OCI-LY1 (cell line): ENCODE data around the gene ARHGEF16.

Source experiments
- H2AFZ ChIP-seq: fragments of 200-600 bp; sonication (generic), shearing (Covaris generic); 2 replicates; pipeline ENCODE4 v1.6.0; 2014; ENCODE audit warnings: antibody characterized with exemption, mild to moderate bottlenecking, low read length
- H3F3A ChIP-seq: fragments of 200-600 bp; sonication (generic), shearing (Covaris generic); 2 replicates; pipeline ENCODE4 v1.6.0; 2014; ENCODE audit warnings: mild to moderate bottlenecking, antibody characterized with exemption, low read length, moderate library complexity; ENCODE audit not compliant: insufficient read depth
- H3K27ac ChIP-seq: fragments of 200-600 bp; sonication (generic); 2 replicates; pipeline ENCODE4 v1.5.1; 2014; ENCODE audit warnings: low read length, mixed run types, mild to moderate bottlenecking, low read depth; ENCODE audit not compliant: poor library complexity, severe bottlenecking
- H3K27me3 ChIP-seq: fragments of 200-600 bp; sonication (generic); 2 replicates; pipeline ENCODE4 v1.6.0; 2014; ENCODE audit warnings: antibody characterized with exemption, mild to moderate bottlenecking, low read length, moderate library complexity; ENCODE audit not compliant: insufficient read depth
- H3K36me3 ChIP-seq: fragments of 200-600 bp; sonication (generic); 2 replicates; pipeline ENCODE4 v1.6.1; 2014; ENCODE audit warnings: mild to moderate bottlenecking, antibody characterized with exemption, low read length, moderate library complexity, mixed read lengths; ENCODE audit not compliant: insufficient read depth
- H3K4me1 ChIP-seq: fragments of 200-600 bp; sonication (generic); 2 replicates; pipeline ENCODE4 v1.5.1; 2014; ENCODE audit warnings: mild to moderate bottlenecking, low read length, moderate library complexity; ENCODE audit not compliant: insufficient read depth, severe bottlenecking
- H3K4me2 ChIP-seq: fragments of 200-600 bp; sonication (generic), shearing (Covaris generic); 2 replicates; pipeline ENCODE4 v1.6.1; 2014; ENCODE audit warnings: low read length
- H3K4me3 ChIP-seq: fragments of 200-600 bp; sonication (generic); 2 replicates; pipeline ENCODE4 v1.5.1; 2014; ENCODE audit warnings: low read length, low read depth, mild to moderate bottlenecking, mixed read lengths; ENCODE audit not compliant: poor library complexity, severe bottlenecking
- H3K79me2 ChIP-seq: fragments of 200-600 bp; shearing (Covaris generic); 2 replicates; pipeline ENCODE4 v1.6.1; 2016; ENCODE audit warnings: mixed run types, low read length, mixed read lengths; ENCODE audit not compliant: insufficient read depth
- H3K9ac ChIP-seq: fragments of 200-600 bp; sonication (generic), shearing (Covaris generic); 2 replicates; pipeline ENCODE4 v1.6.1; 2014; ENCODE audit warnings: mild to moderate bottlenecking, low read length, mixed read lengths
- H3K9me2 ChIP-seq: fragments of 200-600 bp; sonication (generic), shearing (Covaris generic); 2 replicates; pipeline ENCODE4 v1.6.1; 2014; ENCODE audit warnings: low read depth, mild to moderate bottlenecking, low read length, mixed read lengths
- H3K9me3 ChIP-seq: fragments of 200-600 bp; shearing (Covaris generic); 2 replicates; pipeline ENCODE4 v1.6.1; 2014; ENCODE audit warnings: low read length, mixed read lengths
- H4K20me1 ChIP-seq: fragments of 200-600 bp; sonication (generic), shearing (Covaris generic); 2 replicates; pipeline ENCODE4 v1.6.0; 2016; ENCODE audit warnings: mild to moderate bottlenecking, low read length; ENCODE audit not compliant: insufficient read depth
- CTCF ChIP-seq: fragments of 200-600 bp; sonication (generic), shearing (Covaris generic); IDR thresholded peaks from 2 replicates; pipeline ENCODE4 v1.5.1; 2017; ENCODE audit warnings: mild to moderate bottlenecking, antibody characterized with exemption, low read length, moderate library complexity, mixed read lengths
- EZH2 ChIP-seq: fragments of 200-600 bp; sonication (generic), shearing (Covaris generic); IDR thresholded peaks from 2 replicates; pipeline ENCODE4 v1.8.0; 2017; ENCODE audit warnings: borderline replicate concordance, mixed run types, mild to moderate bottlenecking, antibody characterized with exemption, low read length, moderate library complexity, mixed read lengths

ARHGEF16 gene

GRCh38 chr1:3429766-3430165, 24.7 kb upstream of the ARHGEF16 start:
- H3K4me3 ChIP-seq, result no peak overlapping the region
- no peaks in the 10 kb centered on the region for H3K9me3 ChIP-seq
- H3F3A ChIP-seq, result no peaks in the 10 kb centered on the region
- H3K27ac ChIP-seq, result no peak overlapping the region
- no peak for TF ChIP-seq CTCF
- no peak for TF ChIP-seq EZH2
- no peaks in the 10 kb centered on the region for H3K36me3 ChIP-seq
- no peak overlapping the region for H3K4me2 ChIP-seq
- no peaks in the 10 kb centered on the region for H4K20me1 ChIP-seq
- no peak overlapping the region for H3K9ac ChIP-seq
- H3K9me2 ChIP-seq, result no peaks in the 10 kb centered on the region
- no peaks in the 10 kb centered on the region for H3K4me1 ChIP-seq
- no peak overlapping the region for H2AFZ ChIP-seq
- no peaks in the 10 kb centered on the region for H3K27me3 ChIP-seq
- no peaks in the 10 kb centered on the region for H3K79me2 ChIP-seq

- Histone ChIP-seq H3K4me3 (no peak overlapping the region), H2AFZ (no peak overlapping the region), H3K27ac (no peak overlapping the region), H3K36me3 (no peaks in the 10 kb centered on the region), H3K9ac (no peak overlapping the region), H3K4me2 (no peak overlapping the region), H3F3A (no peaks in the 10 kb centered on the region), H3K79me2 (no peaks in the 10 kb centered on the region), H3K9me2 (no peaks in the 10 kb centered on the region), H3K9me3 (no peaks in the 10 kb centered on the region), H3K4me1 (no peaks in the 10 kb centered on the region), H4K20me1 (no peaks in the 10 kb centered on the region), H3K27me3 (no peaks in the 10 kb centered on the region)
- no peak for TF ChIP-seq EZH2
- TF ChIP-seq CTCF, result no peak
Observed at GRCh38 chr1:3430406-3430805, 24.1 kb upstream of the ARHGEF16 start.

- Histone ChIP-seq H3K36me3 (no peaks in the 10 kb centered on the region), H3K4me3 (no peak overlapping the region), H2AFZ (no peak overlapping the region), H3K27ac (no peak overlapping the region), H3K4me2 (no peak overlapping the region), H3K9ac (no peak overlapping the region), H3K4me1 (no peaks in the 10 kb centered on the region), H3K79me2 (no peaks in the 10 kb centered on the region), H3K9me2 (no peaks in the 10 kb centered on the region), H3K9me3 (no peaks in the 10 kb centered on the region), H4K20me1 (no peaks in the 10 kb centered on the region), H3K27me3 (no peaks in the 10 kb centered on the region), H3F3A (no peaks in the 10 kb centered on the region)
- TF ChIP-seq CTCF (no peak), EZH2 (no peak)
Observed at GRCh38 chr1:3430820-3431219, 23.6 kb upstream of the ARHGEF16 start.
